Neural progenitor cell (in vitro differentiated cells): Measurements from ENCODE around the gene ETV6. TPM values are rescaled to one million over a fixed set of nuclear protein-coding genes. Genes with fewer than 3 reads are reported as not detected.

Experiments
- DNase-seq: peaks from one replicate; pipeline ENCODE4 v3.0.0-alpha.2; 2016; ENCODE audit warnings: low spot score
- H2AFZ ChIP-seq: fragments of 200-600 bp; sonication (generic); replicated peaks from 2 replicates; pipeline ENCODE4 v1.6.1; 2016; ENCODE audit warnings: antibody characterized with exemption
- H3F3A ChIP-seq: fragments of 200-600 bp; sonication (generic); 2 replicates; pipeline ENCODE4 v1.6.1; 2016; ENCODE audit warnings: antibody characterized with exemption, low read depth
- H3K27ac ChIP-seq: fragments of 200-600 bp; sonication (generic); 2 replicates; pipeline ENCODE4 v1.5.1; 2016; ENCODE audit warnings: mild to moderate bottlenecking
- H3K27me3 ChIP-seq: fragments of 200-600 bp; sonication (generic); 2 replicates; pipeline ENCODE4 v1.6.1; 2016; ENCODE audit warnings: mild to moderate bottlenecking, moderate library complexity
- H3K36me3 ChIP-seq: fragments of 200-600 bp; sonication (generic); 2 replicates; pipeline ENCODE4 v1.5.1; 2016
- H3K4me1 ChIP-seq: fragments of 200-600 bp; sonication (generic); 2 replicates; pipeline ENCODE4 v1.6.1; 2016; ENCODE audit warnings: mixed run types
- H3K4me2 ChIP-seq: fragments of 200-600 bp; sonication (generic); 2 replicates; pipeline ENCODE4 v1.6.1; 2016
- H3K4me3 ChIP-seq: fragments of 200-600 bp; sonication (generic); 2 replicates; pipeline ENCODE4 v1.5.1; 2016
- H3K79me2 ChIP-seq: fragments of 200-600 bp; sonication (generic); 2 replicates; pipeline ENCODE4 v1.6.1; 2016; ENCODE audit warnings: low read depth
- H3K9ac ChIP-seq: fragments of 200-600 bp; sonication (generic); 2 replicates; pipeline ENCODE4 v1.6.1; 2016
- H3K9me3 ChIP-seq: fragments of 200-600 bp; sonication (generic); 2 replicates; pipeline ENCODE4 v1.5.1; 2016; ENCODE audit warnings: low read depth
- H4K20me1 ChIP-seq: fragments of 200-600 bp; sonication (generic); 2 replicates; pipeline ENCODE4 v1.6.1; 2016; ENCODE audit warnings: low read depth
- H3K27ac Mint-ChIP-seq: 3 replicates; pipeline ENCODE4 v1.8.0; 2021; ENCODE audit warnings: mixed read lengths
- H3K27me3 Mint-ChIP-seq: 2 replicates; pipeline ENCODE4 v1.8.0; 2022; ENCODE audit warnings: low read depth, mild to moderate bottlenecking, inconsistent platforms, moderate library complexity, mixed read lengths; ENCODE audit not compliant: insufficient read depth
- H3K36me3 Mint-ChIP-seq: 3 replicates; pipeline ENCODE4 v1.8.0; 2021; ENCODE audit warnings: mixed read lengths
- H3K4me1 Mint-ChIP-seq: 3 replicates; pipeline ENCODE4 v1.8.0; 2021; ENCODE audit warnings: mixed read lengths
- H3K4me3 Mint-ChIP-seq: 3 replicates; pipeline ENCODE4 v1.8.0; 2021; ENCODE audit warnings: mild to moderate bottlenecking, moderate library complexity, mixed read lengths
- H3K9me3 Mint-ChIP-seq: 3 replicates; pipeline ENCODE4 v1.8.0; 2020; ENCODE audit warnings: mixed read lengths
- EZH2 ChIP-seq: fragments of 200-600 bp; sonication (generic); IDR thresholded peaks from 2 replicates; pipeline ENCODE4 v1.6.1; 2017; ENCODE audit warnings: antibody characterized with exemption, mild to moderate bottlenecking, moderate library complexity
- EZH2phosphoT487 ChIP-seq: fragments of 200-600 bp; sonication (generic); IDR thresholded peaks from 2 replicates; pipeline ENCODE4 v1.6.1; 2017; ENCODE audit warnings: antibody characterized with exemption
- total RNA-seq: library from RNA; depleted of rRNA; stranded (reverse); fragments of >200 nt; gene quantifications from 2 replicates; pipeline ENCODE4 v1.2.3, GENCODE V29; 2015; ENCODE audit warnings: low replicate concordance
- TF ChIP-seq, protein P1 (sequence below): fragments of 200-600 bp; sonication (generic); IDR thresholded peaks from 2 replicates; pipeline ENCODE4 v1.5.1; 2017; ENCODE audit warnings: antibody characterized with exemption, mild to moderate bottlenecking

Gene ETV6
- total RNA-seq, 1 donor from 2014 or later: 6.2 TPM

DNA sequence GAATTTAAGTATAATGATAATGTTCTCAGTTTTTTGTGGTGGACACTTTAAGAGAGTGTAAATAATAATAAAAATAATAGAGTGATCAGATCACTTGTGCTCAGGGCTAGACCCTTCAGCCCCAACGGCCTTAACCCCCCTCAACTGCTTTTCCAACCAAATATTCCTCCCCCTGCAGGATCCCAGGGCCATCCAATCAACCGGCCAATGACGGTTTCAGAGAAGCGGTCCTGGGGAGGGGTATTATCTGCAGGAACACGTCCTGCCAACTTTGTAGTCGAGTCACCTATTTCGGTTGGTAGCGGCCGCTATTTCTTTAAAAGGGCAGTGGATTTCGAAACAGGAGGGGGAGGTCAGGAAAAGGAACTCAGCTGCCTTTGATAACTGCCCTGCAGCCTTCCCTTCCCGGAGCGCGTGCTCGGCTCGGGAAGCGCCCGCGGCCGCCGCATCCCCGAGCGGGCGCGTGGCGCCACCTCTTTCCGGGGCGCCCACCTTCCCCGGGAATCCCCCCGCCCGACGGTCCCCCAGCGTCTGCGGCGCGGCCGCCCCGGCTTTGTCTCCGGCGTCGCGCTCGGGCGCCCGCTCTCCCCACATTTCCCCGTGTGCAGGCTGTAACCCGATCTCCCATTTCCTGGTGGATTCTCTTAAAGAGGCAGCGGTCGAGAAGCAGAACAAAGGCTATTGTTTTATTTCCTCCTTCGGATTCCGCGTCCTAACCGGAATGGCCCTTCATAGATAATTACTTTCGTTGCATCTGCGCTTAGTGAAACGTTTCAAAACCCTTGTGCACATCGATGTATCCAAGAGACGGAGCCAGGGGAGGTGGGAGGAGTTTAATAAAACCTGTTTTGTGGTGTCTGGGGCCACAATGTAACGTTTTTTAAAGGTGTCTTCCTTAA, 711 bp upstream of the ETV6 start:
- Mint-ChIP-seq H3K27me3 (peaks cover 7% of the 10 kb centered on the region), H3K9me3 (peaks cover 15% of the 10 kb centered on the region), H3K36me3 (no peaks in the 10 kb centered on the region), H3K27ac (peak overlapping the region; percentile 100), H3K4me3 (peak overlapping the region; percentile 96), H3K4me1 (peaks cover 29% of the 10 kb centered on the region)
- Histone ChIP-seq H3K4me3 (peak overlapping the region; percentile 81), H3K4me1 (peaks cover 31% of the 10 kb centered on the region), H3K27ac (peak overlapping the region; percentile 97), H3K9ac (peak overlapping the region; percentile 50), H3K79me2 (peaks cover 30% of the 10 kb centered on the region), H4K20me1 (peaks cover 12% of the 10 kb centered on the region), H3K27me3 (no peaks in the 10 kb centered on the region), H3F3A (peaks cover 46% of the 10 kb centered on the region), H3K9me3 (peaks cover 5% of the 10 kb centered on the region), H3K4me2 (peak overlapping the region; percentile 96), H3K36me3 (no peaks in the 10 kb centered on the region), H2AFZ (peak overlapping the region; percentile 88)
- peak; percentile 93 for DNase-seq
- TF ChIP-seq EZH2phosphoT487 (no peak), EZH2 (no peak)
- TF ChIP-seq, protein P1, sequence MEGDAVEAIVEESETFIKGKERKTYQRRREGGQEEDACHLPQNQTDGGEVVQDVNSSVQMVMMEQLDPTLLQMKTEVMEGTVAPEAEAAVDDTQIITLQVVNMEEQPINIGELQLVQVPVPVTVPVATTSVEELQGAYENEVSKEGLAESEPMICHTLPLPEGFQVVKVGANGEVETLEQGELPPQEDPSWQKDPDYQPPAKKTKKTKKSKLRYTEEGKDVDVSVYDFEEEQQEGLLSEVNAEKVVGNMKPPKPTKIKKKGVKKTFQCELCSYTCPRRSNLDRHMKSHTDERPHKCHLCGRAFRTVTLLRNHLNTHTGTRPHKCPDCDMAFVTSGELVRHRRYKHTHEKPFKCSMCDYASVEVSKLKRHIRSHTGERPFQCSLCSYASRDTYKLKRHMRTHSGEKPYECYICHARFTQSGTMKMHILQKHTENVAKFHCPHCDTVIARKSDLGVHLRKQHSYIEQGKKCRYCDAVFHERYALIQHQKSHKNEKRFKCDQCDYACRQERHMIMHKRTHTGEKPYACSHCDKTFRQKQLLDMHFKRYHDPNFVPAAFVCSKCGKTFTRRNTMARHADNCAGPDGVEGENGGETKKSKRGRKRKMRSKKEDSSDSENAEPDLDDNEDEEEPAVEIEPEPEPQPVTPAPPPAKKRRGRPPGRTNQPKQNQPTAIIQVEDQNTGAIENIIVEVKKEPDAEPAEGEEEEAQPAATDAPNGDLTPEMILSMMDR: no peak

DNA sequence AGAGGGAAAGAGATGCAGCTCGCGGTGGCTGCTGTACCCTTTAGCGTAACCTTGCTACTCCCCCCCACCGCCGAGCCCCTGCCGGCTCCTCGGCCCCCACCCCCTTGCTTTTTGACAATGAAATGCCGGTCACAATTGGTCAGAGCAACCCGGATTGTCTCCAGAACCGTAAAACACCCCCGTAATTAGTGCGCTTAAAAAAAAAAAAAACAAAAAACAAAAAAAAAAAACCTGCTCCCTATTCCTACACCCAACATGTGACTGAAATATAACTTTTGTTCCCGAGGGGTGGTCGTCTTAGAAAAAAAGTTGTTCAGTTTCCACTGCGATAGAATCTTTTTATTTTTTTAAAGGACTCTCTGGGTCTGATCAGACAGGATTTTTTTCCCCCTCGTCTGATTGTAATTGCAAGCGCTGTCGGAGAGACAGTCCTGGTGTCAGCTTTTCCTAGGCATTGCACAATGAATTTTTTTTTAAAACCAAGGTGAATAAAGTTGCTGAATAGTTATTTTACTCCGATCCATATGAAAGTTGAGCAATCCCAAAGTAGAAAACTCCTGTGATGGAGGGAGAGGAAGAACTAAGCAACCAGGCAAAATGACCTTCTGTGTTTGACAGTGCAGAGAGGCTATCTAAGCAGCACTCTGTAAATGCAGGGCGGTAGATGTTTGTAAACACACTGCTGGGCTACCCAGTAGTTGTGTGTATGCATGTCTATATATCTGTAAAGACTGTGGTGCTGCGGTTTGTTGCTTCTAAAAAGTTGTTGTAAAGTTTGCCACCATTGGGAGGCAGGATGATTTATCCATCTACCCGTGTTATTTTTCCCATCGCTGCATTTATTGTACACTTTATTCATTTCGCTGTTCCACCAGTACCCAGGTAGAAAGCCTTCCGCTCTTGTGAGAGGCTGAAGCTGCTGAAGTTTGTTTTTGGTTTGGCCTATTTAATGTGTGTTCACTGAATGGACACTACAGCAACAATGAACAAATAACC, 1.1 kb downstream of the ETV6 start:
- H3K27ac ChIP-seq: peak overlapping the region; percentile 42
- no peaks in the 10 kb centered on the region for H3K27me3 ChIP-seq
- Mint-ChIP-seq H3K27me3 (peaks cover 4% of the 10 kb centered on the region), H3K27ac (peak overlapping the region; percentile 99), H3K36me3 (no peaks in the 10 kb centered on the region), H3K4me1 (peaks cover 29% of the 10 kb centered on the region), H3K9me3 (peaks cover 6% of the 10 kb centered on the region), H3K4me3 (peak overlapping the region; percentile 98)
- H3K9ac ChIP-seq: peak overlapping the region; percentile 9
- H3K4me3 ChIP-seq: peak overlapping the region; percentile 81
- peak overlapping the region; percentile 68 for H2AFZ ChIP-seq
- H3F3A ChIP-seq: peaks cover 46% of the 10 kb centered on the region
- H4K20me1 ChIP-seq: peaks cover 12% of the 10 kb centered on the region
- TF ChIP-seq EZH2phosphoT487: peak; percentile 30
- TF ChIP-seq, protein P1: no peak
- peaks cover 44% of the 10 kb centered on the region for H3K79me2 ChIP-seq
- no peaks in the 10 kb centered on the region for H3K9me3 ChIP-seq
- DNase-seq: peak; percentile 79
- peak overlapping the region; percentile 96 for H3K4me2 ChIP-seq
- peaks cover 31% of the 10 kb centered on the region for H3K4me1 ChIP-seq
- no peaks in the 10 kb centered on the region for H3K36me3 ChIP-seq

DNA sequence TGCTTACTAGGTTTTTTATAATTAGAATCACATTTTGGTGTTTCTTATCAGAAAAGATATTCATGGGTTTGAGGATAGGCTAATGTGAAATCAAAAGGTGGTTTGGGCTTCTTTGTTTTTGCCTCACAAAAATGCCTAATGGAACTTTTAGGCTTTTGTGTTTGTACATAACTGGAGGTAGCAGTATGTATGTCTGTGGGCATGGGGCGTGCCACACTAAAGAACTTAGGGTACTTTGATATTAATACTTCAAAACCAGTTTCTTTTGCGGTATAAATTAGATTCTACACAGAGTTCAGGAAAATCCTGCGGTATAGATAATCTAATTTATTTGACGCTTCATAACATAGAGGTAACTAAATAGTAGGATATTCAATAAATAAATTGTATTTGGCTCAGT, 1.9 kb downstream of the ETV6 start:
- H3K79me2 ChIP-seq: peaks cover 44% of the 10 kb centered on the region
- no peak overlapping the region for H3K9ac ChIP-seq
- peak overlapping the region; percentile 96 for H3K4me2 ChIP-seq
- Mint-ChIP-seq H3K4me3 (peak overlapping the region; percentile 98), H3K36me3 (peaks cover 2% of the 10 kb centered on the region), H3K4me1 (peaks cover 29% of the 10 kb centered on the region), H3K27ac (peak overlapping the region; percentile 91), H3K9me3 (peaks cover 5% of the 10 kb centered on the region), H3K27me3 (peaks cover 4% of the 10 kb centered on the region)
- peaks cover 12% of the 10 kb centered on the region for H4K20me1 ChIP-seq
- no peak for DNase-seq
- H3K27ac ChIP-seq: no peak overlapping the region
- H3K9me3 ChIP-seq: no peaks in the 10 kb centered on the region
- no peak overlapping the region for H2AFZ ChIP-seq
- no peaks in the 10 kb centered on the region for H3K27me3 ChIP-seq
- H3F3A ChIP-seq: peaks cover 44% of the 10 kb centered on the region
- H3K4me1 ChIP-seq: peaks cover 31% of the 10 kb centered on the region
- TF ChIP-seq EZH2phosphoT487 (no peak), EZH2 (no peak)
- TF ChIP-seq, protein P1: no peak
- peak overlapping the region; percentile 81 for H3K4me3 ChIP-seq
- H3K36me3 ChIP-seq: no peaks in the 10 kb centered on the region
